GM12872 (cell line): Measurements from ENCODE around the gene DGKB.

ENCODE experiments used
- CTCF ChIP-seq: IDR thresholded peaks from 3 replicates; pipeline ENCODE4 v1.5.1; 2011; ENCODE audit warnings: low read depth, mild to moderate bottlenecking, low read length, moderate library complexity; ENCODE audit not compliant: insufficient read depth

Gene DGKB

GRCh38 chr7:14395860-14396259, 506.7 kb downstream of the DGKB start:
- TF ChIP-seq CTCF: no peak

GRCh38 chr7:14394786-14395185, 507.8 kb downstream of the DGKB start:
- no peak for TF ChIP-seq CTCF

GRCh38 chr7:14389595-14389994, 513.0 kb downstream of the DGKB start:
- TF ChIP-seq CTCF: no peak

GRCh38 chr7:14389181-14389591, 513.4 kb downstream of the DGKB start:
- TF ChIP-seq CTCF: no peak

GRCh38 chr7:14385074-14385473, 517.5 kb downstream of the DGKB start:
- no peak for TF ChIP-seq CTCF

GRCh38 chr7:14381936-14382335, 520.6 kb downstream of the DGKB start:
- no peak for TF ChIP-seq CTCF

- no peak for TF ChIP-seq CTCF
Observed at GRCh38 chr7:14381306-14381705, 521.2 kb downstream of the DGKB start.

GRCh38 chr7:14380881-14381280, 521.7 kb downstream of the DGKB start:
- no peak for TF ChIP-seq CTCF
